GM12878 (cell line): ENCODE results near the gene OR1L6. TPM values are rescaled to one million over a fixed set of nuclear protein-coding genes. Genes with fewer than 3 reads are reported as not detected.

Experiments
- ATAC-seq: fragments of 200-7000 bp; cut with Tn5 transposase; 3 replicates; pipeline ENCODE4 v1.9.1; 2020; ENCODE audit warnings: mild to moderate bottlenecking, moderate library complexity
- BruUV-seq: library from RNA; stranded (reverse); fragments of 400-500 nt; replicated peaks from 2 replicates; lab custom pipeline; 2021; lab: Mats Ljungman, UMichigan
- CTCF ChIA-PET: fragments of 300-600 bp; sonication (Branson Sonifier 250); formaldehyde crosslinking; extraction: SDS; loops from one replicate; lab custom pipeline; 2021; ENCODE audit warnings: inconsistent platforms; lab: Yijun Ruan, JAX
- POLR2A ChIA-PET: fragments of 350-600 bp; formaldehyde crosslinking; extraction: SDS; loops from one replicate; lab custom pipeline; 2021; ENCODE audit warnings: inconsistent platforms; lab: Charles Lee
- RAD21 ChIA-PET: fragments of 300-600 bp; sonication (Branson Sonifier 250); formaldehyde crosslinking; loops from one replicate; lab custom pipeline; 2023; ENCODE audit warnings: antibody characterized with exemption; ENCODE audit not compliant: unreplicated experiment; lab: Charles Lee
- SMC1A ChIA-PET: fragments of 300-600 bp; sonication (Branson Sonifier 250); formaldehyde crosslinking; loops from one replicate; lab custom pipeline; 2023; ENCODE audit not compliant: unreplicated experiment, uncharacterized antibody; lab: Charles Lee
- DNase-seq: peaks from one replicate; pipeline ENCODE4 v3.0.0-alpha.2; 2011; ENCODE audit warnings: low read depth, low spot score
- FAIRE-seq: peaks from 3 replicates; lab custom pipeline; 2011; peaks lifted over from hg19 to GRCh38; lab: Jason Lieb, UNC
- H2AFZ ChIP-seq: 2 replicates; pipeline ENCODE4 v1.6.0; 2011; ENCODE audit warnings: low read depth, low read length, control low read depth; ENCODE audit not compliant: control insufficient read depth
- H3K27ac ChIP-seq: 2 replicates; pipeline ENCODE4 v1.5.1; 2011; ENCODE audit warnings: control low read depth; ENCODE audit not compliant: control insufficient read depth, insufficient read depth
- H3K27me3 ChIP-seq, 2 experiments: replicated peaks in 1 of 2; 2 replicates each; pipeline versions ENCODE4 v1.6.0 to v1.6.1; 2011; ENCODE audit warnings: low read length in 1 of 2; ENCODE audit not compliant: control insufficient read depth in 2 of 2, insufficient read depth in 2 of 2
- H3K36me3 ChIP-seq, 2 experiments: 2 replicates each; pipeline ENCODE4 v1.5.1; 2011; ENCODE audit warnings: low read length in 1 of 2; ENCODE audit not compliant: control insufficient read depth in 2 of 2, insufficient read depth in 2 of 2
- H3K4me1 ChIP-seq: 2 replicates; pipeline ENCODE4 v1.6.1; 2011; ENCODE audit warnings: mild to moderate bottlenecking, low read length, moderate library complexity, mixed read lengths; ENCODE audit not compliant: control insufficient read depth, insufficient read depth
- H3K4me2 ChIP-seq: 2 replicates; pipeline ENCODE4 v1.6.0; 2011; ENCODE audit warnings: control low read depth; ENCODE audit not compliant: control insufficient read depth, insufficient read depth
- H3K4me3 ChIP-seq: fragments of 200-600 bp; sonication (generic); 2 replicates; pipeline ENCODE4 v1.5.1; 2016
- H3K79me2 ChIP-seq: 2 replicates; pipeline ENCODE4 v1.6.0; 2011; ENCODE audit warnings: low read length; ENCODE audit not compliant: control insufficient read depth, insufficient read depth
- H3K9ac ChIP-seq: 2 replicates; pipeline ENCODE4 v1.8.0; 2011; ENCODE audit warnings: low read length, control low read depth, mixed read lengths; ENCODE audit not compliant: control insufficient read depth, insufficient read depth
- H3K9me3 ChIP-seq: replicated peaks from 3 replicates; pipeline ENCODE4 v1.5.1; 2011; ENCODE audit warnings: mild to moderate bottlenecking, low read length; ENCODE audit not compliant: control insufficient read depth, insufficient read depth
- H4K20me1 ChIP-seq: 2 replicates; pipeline ENCODE4 v1.6.0; 2011; ENCODE audit not compliant: control insufficient read depth, insufficient read depth
- BCL3 ChIP-seq: IDR thresholded peaks from 2 replicates; pipeline ENCODE4 v1.6.1; 2011; ENCODE audit warnings: borderline replicate concordance, low read depth, mild to moderate bottlenecking, moderate library complexity, low read length; ENCODE audit not compliant: insufficient read depth, poor library complexity, severe bottlenecking
- CBX5 ChIP-seq: sonication (generic); IDR thresholded peaks from 2 replicates; pipeline ENCODE4 v1.6.1; 2016; ENCODE audit warnings: low read depth, moderate library complexity, mild to moderate bottlenecking, inconsistent platforms
- JUND ChIP-seq: IDR thresholded peaks from 2 replicates; pipeline ENCODE4 v1.6.1; 2012; ENCODE audit warnings: low read depth, mild to moderate bottlenecking, low read length, improper control_type of control experiment, moderate library complexity
- MEF2B ChIP-seq: fragments of 450-650 bp; IDR thresholded peaks from 2 replicates; pipeline ENCODE4 v1.6.1; 2018; ENCODE audit warnings: mild to moderate bottlenecking, moderate library complexity; ENCODE audit not compliant: partially characterized antibody, poor library complexity, severe bottlenecking
- RELA ChIP-seq: fragments of 450-650 bp; IDR thresholded peaks from 2 replicates; pipeline ENCODE4 v1.8.0; 2014; ENCODE audit warnings: borderline replicate concordance; ENCODE audit not compliant: partially characterized antibody
- WGBS: methylation state at CpG from one replicate; pipeline ENCODE4 v1.1.6; 2016; ENCODE audit warnings: low lambda C conversion rate; ENCODE audit not compliant: insufficient replicate concordance, insufficient coverage; ENCODE audit errors: missing lambda C conversion rate; 5-methylcytosine and 5-hydroxymethylcytosine counted together
- in situ Hi-C: fragments of 300-500 bp; cut with MboI; formaldehyde crosslinking; loops from 9 replicates; pipeline ENCODE4 v1.14.3; 2018; ENCODE audit warnings: mixed read lengths
- intact Hi-C: fragments of 100-400 bp; cut with micrococcal nuclease; formaldehyde crosslinking; loops from one replicate; pipeline ENCODE4 v1.14.2; 2022; ENCODE audit not compliant: unreplicated experiment
- polyA plus RNA-seq, 11 experiments: library from polyadenylated mRNA; depleted of rRNA in 4 of 11; unstranded in 6 of 11; stranded (reverse) in 5 of 11; fragments of >200 nt; fragmentation: Nextera tagmentation in 4 of 11; fragmentation: Illumina TruSeq in 1 of 11; extraction: Ambion mirVana in 4 of 11; extraction: Trizol in 1 of 11; gene quantifications; 1 replicate in 1 of 11; 2 replicates in 10 of 11; pipeline versions ENCODE4 v1.2.1 to v1.2.3, GENCODE V29; 2011 to 2016; ENCODE audit warnings: inconsistent platforms in 2 of 11, missing spikeins in 2 of 11, low read depth in 1 of 11
- total RNA-seq, 4 experiments: library from RNA; depleted of rRNA in 3 of 4; stranded (reverse); fragments of >200 nt in 3 of 4; fragmentation: Illumina TruSeq in 1 of 4; extraction: Trizol in 1 of 4; gene quantifications; 2 replicates each; pipeline versions ENCODE4 v1.2.1 to v1.2.3, GENCODE V29; 2013 to 2021
- TF ChIP-seq, protein P1 (sequence below): fragments of 450-650 bp; IDR thresholded peaks from 2 replicates; pipeline ENCODE4 v1.6.1; 2018; ENCODE audit warnings: mild to moderate bottlenecking, low read depth, moderate library complexity; ENCODE audit not compliant: partially characterized antibody
- TF ChIP-seq, protein P2 (sequence below): fragments of 450-650 bp; formaldehyde crosslinking; IDR thresholded peaks from 2 replicates; pipeline ENCODE4 v1.4.0; 2022; ENCODE audit warnings: mild to moderate bottlenecking, moderate library complexity
- TF ChIP-seq, protein P3 (sequence below): fragments of 450-650 bp; IDR thresholded peaks from 2 replicates; pipeline ENCODE4 v1.6.1; 2017; ENCODE audit warnings: mild to moderate bottlenecking, low read depth, inconsistent platforms; ENCODE audit not compliant: poor library complexity, severe bottlenecking
- TF ChIP-seq, protein P4 (sequence below): fragments of 450-650 bp; IDR thresholded peaks from 2 replicates; pipeline ENCODE4 v1.6.1; 2017; ENCODE audit warnings: mild to moderate bottlenecking, moderate library complexity

Gene OR1L6
- total and polyA plus RNA-seq, 10 of the 15 experiments (the other 5 are each of a cell fraction or from before 2014, with no cell fraction given): not detected

GRCh38 chr9:122786338-122786737 lies 44.2 kb downstream of the OR1L6 start:
- in situ Hi-C loops: no loop called here
- no peak for TF ChIP-seq RELA
- TF ChIP-seq, protein P1, sequence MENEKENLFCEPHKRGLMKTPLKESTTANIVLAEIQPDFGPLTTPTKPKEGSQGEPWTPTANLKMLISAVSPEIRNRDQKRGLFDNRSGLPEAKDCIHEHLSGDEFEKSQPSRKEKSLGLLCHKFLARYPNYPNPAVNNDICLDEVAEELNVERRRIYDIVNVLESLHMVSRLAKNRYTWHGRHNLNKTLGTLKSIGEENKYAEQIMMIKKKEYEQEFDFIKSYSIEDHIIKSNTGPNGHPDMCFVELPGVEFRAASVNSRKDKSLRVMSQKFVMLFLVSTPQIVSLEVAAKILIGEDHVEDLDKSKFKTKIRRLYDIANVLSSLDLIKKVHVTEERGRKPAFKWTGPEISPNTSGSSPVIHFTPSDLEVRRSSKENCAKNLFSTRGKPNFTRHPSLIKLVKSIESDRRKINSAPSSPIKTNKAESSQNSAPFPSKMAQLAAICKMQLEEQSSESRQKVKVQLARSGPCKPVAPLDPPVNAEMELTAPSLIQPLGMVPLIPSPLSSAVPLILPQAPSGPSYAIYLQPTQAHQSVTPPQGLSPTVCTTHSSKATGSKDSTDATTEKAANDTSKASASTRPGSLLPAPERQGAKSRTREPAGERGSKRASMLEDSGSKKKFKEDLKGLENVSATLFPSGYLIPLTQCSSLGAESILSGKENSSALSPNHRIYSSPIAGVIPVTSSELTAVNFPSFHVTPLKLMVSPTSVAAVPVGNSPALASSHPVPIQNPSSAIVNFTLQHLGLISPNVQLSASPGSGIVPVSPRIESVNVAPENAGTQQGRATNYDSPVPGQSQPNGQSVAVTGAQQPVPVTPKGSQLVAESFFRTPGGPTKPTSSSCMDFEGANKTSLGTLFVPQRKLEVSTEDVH: no peak
- no peak for TF ChIP-seq CBX5
- TF ChIP-seq, protein P2, sequence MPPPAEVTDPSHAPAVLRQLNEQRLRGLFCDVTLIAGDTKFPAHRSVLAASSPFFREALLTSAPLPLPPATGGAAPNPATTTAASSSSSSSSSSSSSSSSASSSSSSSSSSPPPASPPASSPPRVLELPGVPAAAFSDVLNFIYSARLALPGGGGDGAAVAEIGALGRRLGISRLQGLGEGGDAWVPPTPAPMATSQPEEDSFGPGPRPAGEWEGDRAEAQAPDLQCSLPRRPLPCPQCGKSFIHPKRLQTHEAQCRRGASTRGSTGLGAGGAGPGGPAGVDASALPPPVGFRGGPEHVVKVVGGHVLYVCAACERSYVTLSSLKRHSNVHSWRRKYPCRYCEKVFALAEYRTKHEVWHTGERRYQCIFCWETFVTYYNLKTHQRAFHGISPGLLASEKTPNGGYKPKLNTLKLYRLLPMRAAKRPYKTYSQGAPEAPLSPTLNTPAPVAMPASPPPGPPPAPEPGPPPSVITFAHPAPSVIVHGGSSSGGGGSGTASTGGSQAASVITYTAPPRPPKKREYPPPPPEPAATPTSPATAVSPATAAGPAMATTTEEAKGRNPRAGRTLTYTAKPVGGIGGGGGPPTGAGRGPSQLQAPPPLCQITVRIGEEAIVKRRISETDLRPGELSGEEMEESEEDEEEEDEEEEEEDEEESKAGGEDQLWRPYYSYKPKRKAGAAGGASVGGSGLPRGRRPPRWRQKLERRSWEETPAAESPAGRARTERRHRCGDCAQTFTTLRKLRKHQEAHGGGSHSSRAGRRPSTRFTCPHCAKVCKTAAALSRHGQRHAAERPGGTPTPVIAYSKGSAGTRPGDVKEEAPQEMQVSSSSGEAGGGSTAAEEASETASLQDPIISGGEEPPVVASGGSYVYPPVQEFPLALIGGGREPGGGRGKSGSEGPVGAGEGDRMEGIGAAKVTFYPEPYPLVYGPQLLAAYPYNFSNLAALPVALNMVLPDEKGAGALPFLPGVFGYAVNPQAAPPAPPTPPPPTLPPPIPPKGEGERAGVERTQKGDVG (CRISPR knock-in tag): no peak
- no peak for TF ChIP-seq JUND
- TF ChIP-seq MEF2B: no peak
- TF ChIP-seq BCL3: no peak
- TF ChIP-seq, protein P3, sequence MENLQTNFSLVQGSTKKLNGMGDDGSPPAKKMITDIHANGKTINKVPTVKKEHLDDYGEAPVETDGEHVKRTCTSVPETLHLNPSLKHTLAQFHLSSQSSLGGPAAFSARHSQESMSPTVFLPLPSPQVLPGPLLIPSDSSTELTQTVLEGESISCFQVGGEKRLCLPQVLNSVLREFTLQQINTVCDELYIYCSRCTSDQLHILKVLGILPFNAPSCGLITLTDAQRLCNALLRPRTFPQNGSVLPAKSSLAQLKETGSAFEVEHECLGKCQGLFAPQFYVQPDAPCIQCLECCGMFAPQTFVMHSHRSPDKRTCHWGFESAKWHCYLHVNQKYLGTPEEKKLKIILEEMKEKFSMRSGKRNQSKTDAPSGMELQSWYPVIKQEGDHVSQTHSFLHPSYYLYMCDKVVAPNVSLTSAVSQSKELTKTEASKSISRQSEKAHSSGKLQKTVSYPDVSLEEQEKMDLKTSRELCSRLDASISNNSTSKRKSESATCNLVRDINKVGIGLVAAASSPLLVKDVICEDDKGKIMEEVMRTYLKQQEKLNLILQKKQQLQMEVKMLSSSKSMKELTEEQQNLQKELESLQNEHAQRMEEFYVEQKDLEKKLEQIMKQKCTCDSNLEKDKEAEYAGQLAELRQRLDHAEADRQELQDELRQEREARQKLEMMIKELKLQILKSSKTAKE: no peak
- TF ChIP-seq, protein P4, sequence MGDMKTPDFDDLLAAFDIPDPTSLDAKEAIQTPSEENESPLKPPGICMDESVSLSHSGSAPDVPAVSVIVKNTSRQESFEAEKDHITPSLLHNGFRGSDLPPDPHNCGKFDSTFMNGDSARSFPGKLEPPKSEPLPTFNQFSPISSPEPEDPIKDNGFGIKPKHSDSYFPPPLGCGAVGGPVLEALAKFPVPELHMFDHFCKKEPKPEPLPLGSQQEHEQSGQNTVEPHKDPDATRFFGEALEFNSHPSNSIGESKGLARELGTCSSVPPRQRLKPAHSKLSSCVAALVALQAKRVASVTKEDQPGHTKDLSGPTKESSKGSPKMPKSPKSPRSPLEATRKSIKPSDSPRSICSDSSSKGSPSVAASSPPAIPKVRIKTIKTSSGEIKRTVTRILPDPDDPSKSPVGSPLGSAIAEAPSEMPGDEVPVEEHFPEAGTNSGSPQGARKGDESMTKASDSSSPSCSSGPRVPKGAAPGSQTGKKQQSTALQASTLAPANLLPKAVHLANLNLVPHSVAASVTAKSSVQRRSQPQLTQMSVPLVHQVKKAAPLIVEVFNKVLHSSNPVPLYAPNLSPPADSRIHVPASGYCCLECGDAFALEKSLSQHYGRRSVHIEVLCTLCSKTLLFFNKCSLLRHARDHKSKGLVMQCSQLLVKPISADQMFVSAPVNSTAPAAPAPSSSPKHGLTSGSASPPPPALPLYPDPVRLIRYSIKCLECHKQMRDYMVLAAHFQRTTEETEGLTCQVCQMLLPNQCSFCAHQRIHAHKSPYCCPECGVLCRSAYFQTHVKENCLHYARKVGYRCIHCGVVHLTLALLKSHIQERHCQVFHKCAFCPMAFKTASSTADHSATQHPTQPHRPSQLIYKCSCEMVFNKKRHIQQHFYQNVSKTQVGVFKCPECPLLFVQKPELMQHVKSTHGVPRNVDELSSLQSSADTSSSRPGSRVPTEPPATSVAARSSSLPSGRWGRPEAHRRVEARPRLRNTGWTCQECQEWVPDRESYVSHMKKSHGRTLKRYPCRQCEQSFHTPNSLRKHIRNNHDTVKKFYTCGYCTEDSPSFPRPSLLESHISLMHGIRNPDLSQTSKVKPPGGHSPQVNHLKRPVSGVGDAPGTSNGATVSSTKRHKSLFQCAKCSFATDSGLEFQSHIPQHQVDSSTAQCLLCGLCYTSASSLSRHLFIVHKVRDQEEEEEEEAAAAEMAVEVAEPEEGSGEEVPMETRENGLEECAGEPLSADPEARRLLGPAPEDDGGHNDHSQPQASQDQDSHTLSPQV: no peak

More at GRCh38 chr9:122786338-122786737, 44.2 kb downstream of the OR1L6 start:
- BruUV-seq: no TSS peak
- whole genome bisulfite sequencing: 2% methylated on average over 4 of the region's 4 CpGs
- Histone ChIP-seq H3K4me1 (no peaks in the 10 kb centered on the region), H3K27me3 (peaks cover 0 to 1% of the 10 kb centered on the region in 2 experiments; a peak in 1 of 4 replicates), H3K27ac (no peak overlapping the region), H3K9ac (no peak overlapping the region), H3K36me3 (no peaks in the 10 kb centered on the region), H3K79me2 (no peaks in the 10 kb centered on the region), H3K4me2 (no peak overlapping the region), H3K4me3 (no peak overlapping the region), H4K20me1 (no peaks in the 10 kb centered on the region), H3K9me3 (no peaks in the 10 kb centered on the region), H2AFZ (no peak overlapping the region)
- FAIRE-seq (no peak), ATAC-seq (no peak), DNase-seq (no peak)
- SMC1A ChIA-PET: no interaction called here
- intact Hi-C loops: no loop called here
- RAD21 ChIA-PET: no interaction called here
- CTCF ChIA-PET: no interaction called here
- POLR2A ChIA-PET: no interaction called here
